Omental fat pad (tissue), 4 donors: Measurements from ENCODE around the gene PML. TPM values are rescaled to one million over a fixed set of nuclear protein-coding genes. Genes with fewer than 3 reads are reported as not detected.

Experiments used
- small RNA-seq: library from RNA; depleted of rRNA; stranded (forward); fragments of <200 nt; gene quantifications from one replicate; pipeline ENCODE3, GENCODE V24; 2016
- total RNA-seq, 4 donors: library from RNA; depleted of rRNA; stranded (reverse); fragments of >200 nt; gene quantifications; one replicate each; pipeline ENCODE4 v1.1.0, GENCODE V29; 2016

The PML gene
- total RNA-seq, 4 donors from 2014 or later: 39.3 to 172 (median 86.5) TPM

Small RNA genes lying within 50 kb of the gene (small RNA-seq; reads per million reads assigned to genes)
- gene RN7SL429P: not detected

Other genes starting within 250 kb of the PML start
- 1 to 10 TPM in 3 of 4 donors, under 1 TPM in 1; 0.95 to 3.7 (median 3.1) TPM for gene INSYN1, start 241.4 kb upstream of the PML start, total RNA-seq
- gene TBC1D21, start 121.2 kb upstream of the PML start, total RNA-seq: not detected
- 10 to 100 TPM in 1 of 4 donors, 1 to 10 TPM in 3; 6.2 to 12.9 (median 8.6) TPM for gene LOXL1, start 68.3 kb upstream of the PML start, total RNA-seq
- gene STOML1, start 2.4 kb upstream of the PML start, total RNA-seq: 10 to 100 TPM in 3 of 4 donors, 1 to 10 TPM in 1; 9.8 to 24.0 (median 15.9) TPM
- gene GOLGA6A, start 87.8 kb downstream of the PML start, total RNA-seq: not detected
- 1 to 10 TPM in 2 of 4 donors, under 1 TPM in 1, not detected in 1; 0.69 to 4.7 (median 1.1) TPM for gene ISLR2, start 135.9 kb downstream of the PML start, total RNA-seq
- 100 to 1,000 TPM in 1 of 4 donors, 10 to 100 TPM in 3; 30.6 to 110 (median 65.5) TPM for gene ISLR, start 179.0 kb downstream of the PML start, total RNA-seq
- under 1 TPM in 1 of 4 donors, not detected in 3; 0.19 TPM for gene STRA6, start 208.1 kb downstream of the PML start, total RNA-seq
- gene CCDC33, start 241.6 kb downstream of the PML start, total RNA-seq: not detected